Measurements from ENCODE around the gene MRM2. TPM values are rescaled to one million over a fixed set of nuclear protein-coding genes. Genes with fewer than 3 reads are reported as not detected.

The MRM2 gene
- polyA plus RNA-seq, 1 donor from 2014 or later = 30.9 TPM

Other genes starting within 250 kb of the MRM2 start
- gene MAD1L1, start 9.3 kb downstream of the MRM2 start, polyA plus RNA-seq (ENCODE audit: insufficient read depth, low read depth, low replicate concordance) = 42.7 TPM
- 82.3 TPM for gene NUDT1, start within 50 bp of the MRM2 start, polyA plus RNA-seq (ENCODE audit: insufficient read depth, low read depth, low replicate concordance)
- gene SNX8, start 72.2 kb upstream of the MRM2 start, polyA plus RNA-seq (ENCODE audit: insufficient read depth, low read depth, low replicate concordance) = 23.5 TPM
- 120 TPM for gene EIF3B, start 112.6 kb upstream of the MRM2 start, polyA plus RNA-seq (ENCODE audit: insufficient read depth, low read depth, low replicate concordance)
- 17.5 TPM for gene CHST12, start 161.4 kb upstream of the MRM2 start, polyA plus RNA-seq (ENCODE audit: insufficient read depth, low read depth, low replicate concordance)
- not detected for gene GRIFIN, start 234.2 kb upstream of the MRM2 start, polyA plus RNA-seq (ENCODE audit: insufficient read depth, low read depth, low replicate concordance)